ENCODE results near the gene ADCY5.

Gene ADCY5

GRCh38 chr3:123404391-123404790, 44.5 kb downstream of the ADCY5 start:
- no peak for DNase-seq

- no peak for DNase-seq
Measured at GRCh38 chr3:123401836-123402530, 46.9 kb downstream of the ADCY5 start.

- DNase-seq = no peak
Measured at GRCh38 chr3:123400169-123400568, 48.7 kb downstream of the ADCY5 start.

- no peak for DNase-seq
Measured at GRCh38 chr3:123399653-123400052, 49.2 kb downstream of the ADCY5 start.

GRCh38 chr3:123397921-123398785, 50.7 kb downstream of the ADCY5 start:
- DNase-seq = no peak

- DNase-seq = no peak
Measured at GRCh38 chr3:123397050-123397590, 51.8 kb downstream of the ADCY5 start.

GRCh38 chr3:123396171-123397049, 52.5 kb downstream of the ADCY5 start:
- DNase-seq = no peak

GRCh38 chr3:123395235-123395634, 53.7 kb downstream of the ADCY5 start:
- DNase-seq = no peak

- DNase-seq = no peak
Measured at GRCh38 chr3:123394391-123395020, 54.4 kb downstream of the ADCY5 start.

GRCh38 chr3:123392871-123393620, 55.8 kb downstream of the ADCY5 start:
- no peak for DNase-seq

GRCh38 chr3:123392368-123392767, 56.5 kb downstream of the ADCY5 start:
- no peak for DNase-seq

- DNase-seq = no peak
Measured at GRCh38 chr3:123390865-123391600, 57.9 kb downstream of the ADCY5 start.

- no peak for DNase-seq
Measured at GRCh38 chr3:123389628-123389918, 59.3 kb downstream of the ADCY5 start.

GRCh38 chr3:123388811-123389627, 59.9 kb downstream of the ADCY5 start:
- no peak for DNase-seq

- no peak for DNase-seq
Measured at GRCh38 chr3:123388042-123388441, 60.8 kb downstream of the ADCY5 start.

GRCh38 chr3:123387532-123387931, 61.4 kb downstream of the ADCY5 start:
- DNase-seq = no peak

- DNase-seq = no peak
Measured at GRCh38 chr3:123386477-123387040, 62.3 kb downstream of the ADCY5 start.

- no peak for DNase-seq
Measured at GRCh38 chr3:123385981-123386380, 62.9 kb downstream of the ADCY5 start.

- no peak for DNase-seq
Measured at GRCh38 chr3:123385499-123385898, 63.4 kb downstream of the ADCY5 start.

GRCh38 chr3:123385001-123385401, 63.9 kb downstream of the ADCY5 start:
- DNase-seq = no peak

Measured in NCI-H1436 (cell line).